Calu3 (cell line): ENCODE results near the gene TAS1R3. TPM values are rescaled to one million over a fixed set of nuclear protein-coding genes. Genes with fewer than 3 reads are reported as not detected.

Experiments used
- BruUV-seq: library from RNA; stranded (reverse); fragments of 400-500 nt; replicated peaks from 2 replicates; lab custom pipeline; 2021; lab: Mats Ljungman, UMichigan
- CTCF ChIA-PET: fragments of 300-600 bp; sonication (Branson Sonifier 250); formaldehyde crosslinking; loops from one replicate; lab custom pipeline; 2022; ENCODE audit warnings: antibody characterized with exemption; lab: Charles Lee
- DNase-seq: peaks from one replicate; pipeline ENCODE4 v3.0.0; 2022
- H3K27ac Mint-ChIP-seq: one replicate; pipeline ENCODE4 v1.8.0; 2022; ENCODE audit warnings: mixed read lengths; ENCODE audit not compliant: unreplicated experiment
- H3K27me3 Mint-ChIP-seq: one replicate; pipeline ENCODE4 v1.8.0; 2022; ENCODE audit warnings: mixed read lengths; ENCODE audit not compliant: unreplicated experiment
- H3K36me3 Mint-ChIP-seq: one replicate; pipeline ENCODE4 v1.8.0; 2022; ENCODE audit warnings: mild to moderate bottlenecking, moderate library complexity, mixed read lengths; ENCODE audit not compliant: insufficient read depth, unreplicated experiment
- H3K4me1 Mint-ChIP-seq: one replicate; pipeline ENCODE4 v1.8.0; 2022; ENCODE audit warnings: mild to moderate bottlenecking, low read depth, mixed read lengths; ENCODE audit not compliant: unreplicated experiment
- H3K4me3 Mint-ChIP-seq: one replicate; pipeline ENCODE4 v1.8.0; 2022; ENCODE audit warnings: mild to moderate bottlenecking, low read depth, moderate library complexity, mixed read lengths; ENCODE audit not compliant: unreplicated experiment
- H3K9me3 Mint-ChIP-seq: one replicate; pipeline ENCODE4 v1.8.0; 2022; ENCODE audit warnings: low read depth, mixed read lengths; ENCODE audit not compliant: unreplicated experiment
- CTCF ChIP-seq: fragments of 200-600 bp; IDR thresholded peaks from one replicate; pipeline ENCODE4 v1.8.0; 2022; ENCODE audit warnings: antibody characterized with exemption; ENCODE audit not compliant: unreplicated experiment
- intact Hi-C: fragments of 100-400 bp; cut with micrococcal nuclease; formaldehyde crosslinking; loops from one replicate; pipeline ENCODE4 v1.10.0; 2022; ENCODE audit not compliant: unreplicated experiment
- total RNA-seq: library from RNA; stranded (reverse); gene quantifications from 2 replicates; pipeline ENCODE4 v1.2.3, GENCODE V29; 2022

Gene TAS1R3
- total RNA-seq, 1 experiment from 2014 or later = 0.42 TPM

DNA sequence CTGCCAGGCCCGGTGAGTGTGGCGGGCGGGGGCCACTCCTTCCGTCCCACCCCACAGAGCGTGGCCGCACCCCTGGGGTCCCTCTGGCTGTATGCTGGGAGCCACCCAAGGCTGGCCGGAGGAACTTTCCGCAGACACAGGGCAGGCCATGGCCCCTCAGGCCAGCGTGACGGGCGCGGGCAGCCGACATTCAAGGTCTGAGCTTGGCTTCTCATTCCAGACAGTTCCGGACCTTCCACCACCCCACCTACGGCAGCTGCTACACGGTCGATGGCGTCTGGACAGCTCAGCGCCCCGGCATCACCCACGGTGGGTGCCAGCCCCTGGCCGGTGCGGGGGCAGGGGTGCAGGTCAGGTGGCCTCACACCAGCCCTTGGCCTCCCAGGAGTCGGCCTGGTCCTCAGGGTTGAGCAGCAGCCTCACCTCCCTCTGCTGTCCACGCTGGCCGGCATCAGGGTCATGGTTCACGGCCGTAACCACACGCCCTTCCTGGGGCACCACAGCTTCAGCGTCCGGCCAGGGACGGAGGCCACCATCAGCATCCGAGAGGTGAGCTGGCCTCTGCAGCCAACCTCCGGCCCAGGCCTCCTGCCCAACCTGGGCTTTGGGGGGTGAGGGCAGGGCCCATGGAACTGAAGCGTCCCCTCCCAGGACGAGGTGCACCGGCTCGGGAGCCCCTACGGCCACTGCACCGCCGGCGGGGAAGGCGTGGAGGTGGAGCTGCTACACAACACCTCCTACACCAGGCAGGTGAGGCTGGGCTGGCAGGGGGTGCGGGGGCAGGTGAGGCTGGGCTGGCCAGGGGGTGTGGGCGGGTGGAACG is 43.6 kb upstream of the TAS1R3 start:
- TF ChIP-seq CTCF = no peak
- CTCF ChIA-PET = no interaction called here
- Mint-ChIP-seq H3K4me3 (no peak overlapping the region), H3K27me3 (no peaks in the 10 kb centered on the region), H3K36me3 (peaks cover 22% of the 10 kb centered on the region), H3K4me1 (peaks cover 1% of the 10 kb centered on the region), H3K9me3 (no peaks in the 10 kb centered on the region), H3K27ac (no peak overlapping the region)
- no peak for DNase-seq
- no TSS peak for BruUV-seq
- intact Hi-C loops = no loop called here

GRCh38 chr1:1290238-1290731 is 40.8 kb upstream of the TAS1R3 start:
- H3K4me3 Mint-ChIP-seq = no peak overlapping the region
- intact Hi-C loops = no loop called here
- H3K9me3 Mint-ChIP-seq = no peaks in the 10 kb centered on the region
- H3K27me3 Mint-ChIP-seq = no peaks in the 10 kb centered on the region
- CTCF ChIA-PET = interaction anchor here (0.7 to 2.8 kb wide), 3 partner anchors 17 to 221 kb away, joined by 5 to 17 read pairs (median 5); partner anchors contain the start of gene UBE2J2
- no peak overlapping the region for H3K27ac Mint-ChIP-seq
- BruUV-seq = no TSS peak
- DNase-seq = peak; percentile 85
- H3K36me3 Mint-ChIP-seq = peaks cover 20% of the 10 kb centered on the region
- H3K4me1 Mint-ChIP-seq = no peaks in the 10 kb centered on the region
- peak; percentile 71 for TF ChIP-seq CTCF

GRCh38 chr1:1291023-1291528 is 40.0 kb upstream of the TAS1R3 start:
- no peak overlapping the region for H3K4me3 Mint-ChIP-seq
- no peak overlapping the region for H3K27ac Mint-ChIP-seq
- no peaks in the 10 kb centered on the region for H3K9me3 Mint-ChIP-seq
- no peaks in the 10 kb centered on the region for H3K4me1 Mint-ChIP-seq
- no peaks in the 10 kb centered on the region for H3K27me3 Mint-ChIP-seq
- CTCF ChIA-PET = interaction anchor here (1.0 to 2.8 kb wide), 6 partner anchors 9 to 231 kb away, joined by 3 to 17 read pairs (median 4); no protein-coding TSS in a partner anchor
- peak; percentile 55 for DNase-seq
- peaks cover 22% of the 10 kb centered on the region for H3K36me3 Mint-ChIP-seq
- TF ChIP-seq CTCF = no peak
- intact Hi-C loops = no loop called here
- BruUV-seq = no TSS peak

DNA sequence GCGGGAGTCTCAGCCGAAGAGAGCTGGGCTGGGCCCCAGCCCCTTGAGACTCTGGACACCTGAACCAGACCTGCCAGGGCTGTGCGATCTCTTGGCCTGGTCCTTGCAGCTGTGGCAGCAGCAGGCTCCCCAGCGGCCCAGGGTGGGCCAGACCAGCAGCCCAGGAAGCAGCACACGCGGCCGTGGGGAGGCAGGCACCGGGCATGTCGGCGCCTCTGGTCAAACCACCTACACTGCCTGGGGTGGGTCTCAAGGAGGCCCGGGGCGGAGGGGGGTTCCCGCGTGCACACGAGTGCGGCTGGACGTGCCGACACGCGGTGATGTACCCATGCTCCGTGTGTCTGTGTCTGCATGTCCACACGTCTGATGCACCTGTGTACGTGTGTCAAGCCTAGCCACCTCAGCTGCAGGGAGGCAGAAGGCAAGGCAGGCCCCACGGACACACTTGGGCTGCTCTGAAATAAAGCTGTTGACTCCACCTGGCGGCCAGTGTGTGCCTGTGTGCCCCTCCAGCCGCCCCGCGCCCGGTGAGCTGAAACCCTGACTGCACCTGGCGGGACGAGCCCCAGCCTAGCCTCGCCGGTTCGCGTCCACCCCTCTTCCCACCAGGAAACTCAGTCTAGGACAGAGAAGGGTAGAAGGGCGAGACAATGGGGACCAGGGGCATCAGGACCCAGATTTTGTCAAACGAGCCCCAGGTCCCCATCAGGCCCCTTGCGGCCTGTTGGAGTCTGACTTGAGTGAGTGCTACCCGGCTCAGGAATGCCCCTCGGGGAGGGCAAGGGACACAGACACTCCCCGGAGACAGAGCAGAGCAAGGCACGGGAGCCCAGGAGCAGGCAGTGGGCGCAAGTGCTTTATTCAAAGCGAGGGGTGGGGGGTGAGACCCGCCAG is 39.3 kb upstream of the TAS1R3 start:
- intact Hi-C loops = no loop called here
- no peak overlapping the region for H3K27ac Mint-ChIP-seq
- DNase-seq = peak; percentile 82
- BruUV-seq = no TSS peak
- H3K4me3 Mint-ChIP-seq = no peak overlapping the region
- H3K36me3 Mint-ChIP-seq = peaks cover 22% of the 10 kb centered on the region
- CTCF ChIA-PET = interaction anchor here (0.6 to 2.8 kb wide), 9 partner anchors 8 to 232 kb away, joined by 3 to 17 read pairs (median 4); no protein-coding TSS in a partner anchor
- no peak for TF ChIP-seq CTCF
- H3K9me3 Mint-ChIP-seq = no peaks in the 10 kb centered on the region
- H3K4me1 Mint-ChIP-seq = no peaks in the 10 kb centered on the region
- H3K27me3 Mint-ChIP-seq = no peaks in the 10 kb centered on the region
